IPS-18a (cell line): Measurements from ENCODE around the gene HOXC6.
"Not testable (repeated sequence)": the region's sequence is repeated elsewhere in the genome, so short reads cannot be mapped to it uniquely, and the experiment has no call there.

Source experiments
- H3K27ac ChIP-seq: one replicate; pipeline ENCODE4 v1.5.1; 2013; ENCODE audit warnings: low read length
- H3K27me3 ChIP-seq: one replicate; pipeline ENCODE4 v1.6.1; 2013; ENCODE audit warnings: mild to moderate bottlenecking, low read length; ENCODE audit not compliant: control insufficient read depth, insufficient read depth
- H3K36me3 ChIP-seq: one replicate; pipeline ENCODE4 v1.6.1; 2013; ENCODE audit warnings: low read depth, low read length; ENCODE audit not compliant: control insufficient read depth
- H3K4me1 ChIP-seq: one replicate; pipeline ENCODE4 v1.6.1; 2013; ENCODE audit warnings: low read depth, low read length; ENCODE audit not compliant: control insufficient read depth
- H3K4me3 ChIP-seq: one replicate; pipeline ENCODE4 v1.5.1; 2013; ENCODE audit warnings: low read length
- H3K9ac ChIP-seq: one replicate; pipeline ENCODE4 v1.6.1; 2013; ENCODE audit warnings: mild to moderate bottlenecking, low read length, moderate library complexity
- H3K9me3 ChIP-seq: one replicate; pipeline ENCODE4 v1.6.1; 2013; ENCODE audit warnings: low read depth, low read length; ENCODE audit not compliant: control insufficient read depth

Gene HOXC6

GRCh38 chr12:54038871-54039414 lies 10.7 kb downstream of the HOXC6 start:
- Histone ChIP-seq H3K36me3 (no peaks in the 10 kb centered on the region), H3K4me3 (no peak overlapping the region), H3K9ac (no peak overlapping the region), H3K9me3 (no peaks in the 10 kb centered on the region), H3K27ac (no peak overlapping the region), H3K4me1 (no peaks in the 10 kb centered on the region), H3K27me3 (peaks cover 100% of the 10 kb centered on the region)

DNA sequence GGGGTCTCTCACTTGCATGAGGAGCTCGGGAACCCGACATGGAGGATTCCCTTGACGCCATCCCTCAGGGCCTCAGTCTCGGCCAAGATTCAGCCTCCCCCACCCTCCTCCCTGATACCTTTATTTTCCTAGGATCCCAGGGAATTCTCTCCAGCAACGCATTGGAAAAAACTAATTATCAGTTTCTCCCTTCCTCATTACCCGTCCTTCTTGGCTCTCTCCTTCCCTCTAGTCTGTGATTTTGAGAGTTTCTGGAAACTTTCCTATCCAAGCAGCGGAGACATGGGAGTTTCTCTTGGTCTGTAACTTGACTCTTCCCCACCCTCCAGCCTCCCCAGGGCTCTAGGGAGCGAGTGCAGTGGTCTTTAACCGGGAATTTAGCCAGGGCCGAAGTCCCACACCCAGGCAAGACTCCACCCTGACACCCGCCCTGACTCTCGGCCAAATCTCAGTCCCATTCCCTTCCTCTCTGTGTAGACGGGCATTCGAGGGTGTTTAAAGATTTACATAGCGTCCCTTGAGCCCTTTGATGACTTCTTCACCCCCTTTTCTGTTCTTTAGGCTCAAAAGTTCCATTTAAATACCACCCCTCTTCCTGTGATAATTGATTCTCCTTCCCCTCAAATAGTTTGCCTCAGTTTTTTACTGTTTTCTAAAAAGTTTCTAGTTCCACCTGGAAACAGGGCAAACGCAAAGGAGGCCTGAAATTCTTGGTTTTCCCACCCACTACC lies 11.3 kb downstream of the HOXC6 start:
- H3K27me3 ChIP-seq, result peaks cover 100% of the 10 kb centered on the region

GRCh38 chr12:54040148-54040494 lies 11.9 kb downstream of the HOXC6 start:
- Histone ChIP-seq H3K4me1 (no peaks in the 10 kb centered on the region), H3K27me3 (peaks cover 100% of the 10 kb centered on the region), H3K9ac (no peak overlapping the region), H3K27ac (no peak overlapping the region), H3K36me3 (no peaks in the 10 kb centered on the region), H3K9me3 (no peaks in the 10 kb centered on the region), H3K4me3 (no peak overlapping the region)

More for the DNA sequence above, 11.3 kb downstream of the HOXC6 start:
- Histone ChIP-seq H3K36me3 (no peaks in the 10 kb centered on the region), H3K4me1 (no peaks in the 10 kb centered on the region), H3K27ac (no peak overlapping the region), H3K4me3 (no peak overlapping the region), H3K9me3 (no peaks in the 10 kb centered on the region), H3K9ac (no peak overlapping the region)

GRCh38 chr12:54040648-54041047 lies 12.4 kb downstream of the HOXC6 start:
- H3K9me3 ChIP-seq, result no peaks in the 10 kb centered on the region

GRCh38 chr12:54041097-54041690 lies 13.0 kb downstream of the HOXC6 start:
- Histone ChIP-seq H3K9ac (no peak overlapping the region), H3K27me3 (peaks cover 100% of the 10 kb centered on the region), H3K4me1 (no peaks in the 10 kb centered on the region), H3K27ac (no peak overlapping the region), H3K36me3 (no peaks in the 10 kb centered on the region), H3K9me3 (no peaks in the 10 kb centered on the region), H3K4me3 (no peak overlapping the region)

More at GRCh38 chr12:54040648-54041047, 12.4 kb downstream of the HOXC6 start:
- Histone ChIP-seq H3K36me3 (no peaks in the 10 kb centered on the region), H3K4me1 (no peaks in the 10 kb centered on the region), H3K9ac (no peak overlapping the region), H3K27ac (no peak overlapping the region), H3K27me3 (peaks cover 100% of the 10 kb centered on the region), H3K4me3 (no peak overlapping the region)

- H3K27me3 ChIP-seq, result peaks cover 100% of the 10 kb centered on the region
- H3K4me3 ChIP-seq, H3K36me3 ChIP-seq, H3K4me1 ChIP-seq, H3K27ac ChIP-seq, H3K9ac ChIP-seq, H3K9me3 ChIP-seq: not testable (repeated sequence)
Observed at GRCh38 chr12:54042033-54042432, 13.8 kb downstream of the HOXC6 start.

DNA sequence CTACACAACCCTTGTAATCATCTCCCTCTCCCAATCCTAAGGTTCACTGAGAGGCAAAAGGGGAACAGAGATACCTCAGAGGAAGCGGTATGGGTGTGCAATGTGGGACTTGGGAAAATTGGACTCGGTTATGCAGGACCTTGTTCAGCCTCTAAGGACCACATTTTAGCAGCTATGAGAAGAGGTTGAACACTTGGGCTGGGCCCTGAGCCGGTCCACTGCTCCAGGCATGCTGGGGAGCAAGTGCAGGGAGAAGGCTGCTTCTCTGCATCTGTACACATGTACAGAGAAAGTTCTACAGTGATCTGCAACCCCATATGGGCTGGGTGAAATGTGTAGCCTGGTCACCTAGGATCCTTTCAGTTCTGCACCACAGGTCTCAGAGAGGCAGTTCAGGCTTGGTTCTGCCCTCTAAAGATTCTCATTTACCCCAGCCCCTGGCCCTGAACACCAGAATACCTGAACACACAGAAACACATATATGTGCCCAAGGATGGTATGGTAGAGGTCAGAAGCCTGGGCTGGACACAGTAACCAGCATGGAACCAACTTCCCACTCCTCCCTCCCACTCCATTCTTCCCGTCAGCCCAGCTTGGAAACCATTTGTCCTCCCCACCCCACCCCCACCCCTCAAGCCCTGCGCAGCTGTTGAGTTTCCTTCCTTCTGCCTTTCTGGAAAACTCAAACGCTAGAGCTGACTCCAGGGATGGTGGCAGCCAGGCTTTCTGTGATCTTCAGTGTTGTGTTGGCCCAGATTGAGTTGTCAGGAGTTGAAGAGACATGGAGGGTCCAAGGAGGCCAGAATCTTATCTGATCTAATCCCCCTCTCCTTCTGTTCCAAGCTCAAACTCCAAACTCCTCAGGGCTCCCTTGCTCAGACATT lies 15.0 kb downstream of the HOXC6 start:
- no peak overlapping the region for H3K9ac ChIP-seq
- H3K36me3 ChIP-seq, result no peaks in the 10 kb centered on the region
- H3K27ac ChIP-seq, result no peak overlapping the region
- H3K27me3 ChIP-seq, result peaks cover 100% of the 10 kb centered on the region
- H3K4me3 ChIP-seq, result no peak overlapping the region
- no peaks in the 10 kb centered on the region for H3K4me1 ChIP-seq
- no peaks in the 10 kb centered on the region for H3K9me3 ChIP-seq

DNA sequence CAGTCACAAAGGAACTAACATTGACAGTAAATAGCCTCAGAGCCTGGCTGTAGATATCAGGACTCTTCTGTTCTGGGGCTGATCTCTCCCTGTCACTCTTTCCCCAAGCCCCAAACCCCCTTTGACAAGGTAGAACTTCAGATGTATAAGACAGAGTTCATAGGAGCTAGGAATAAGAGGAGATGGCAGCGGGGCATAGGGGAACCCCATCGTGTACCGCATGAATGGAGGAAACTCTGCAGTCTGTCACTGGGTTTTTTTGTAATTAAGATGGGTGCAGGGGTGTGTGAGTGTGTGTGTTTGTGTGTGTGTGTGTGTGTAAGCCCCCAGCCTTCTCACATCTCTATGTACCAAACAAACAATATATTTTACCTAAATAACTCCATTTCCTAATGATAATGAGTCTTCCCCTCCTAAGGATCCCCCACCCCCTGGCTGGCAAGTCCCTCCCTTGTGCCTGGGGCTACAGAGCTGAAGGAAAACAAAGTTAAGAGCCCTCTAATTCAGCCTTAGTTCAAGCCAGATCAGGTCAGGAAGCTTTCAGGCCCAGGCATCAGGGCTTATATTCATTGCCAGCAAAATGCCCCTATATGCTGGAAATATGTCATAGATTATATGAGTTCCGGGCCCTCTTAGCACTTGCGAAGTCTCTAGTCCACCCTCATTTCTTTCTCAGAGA lies 16.3 kb downstream of the HOXC6 start:
- no peaks in the 10 kb centered on the region for H3K9me3 ChIP-seq
- H3K27me3 ChIP-seq, result peaks cover 100% of the 10 kb centered on the region
- no peak overlapping the region for H3K9ac ChIP-seq
- H3K27ac ChIP-seq, result no peak overlapping the region
- H3K36me3 ChIP-seq, result no peaks in the 10 kb centered on the region
- no peak overlapping the region for H3K4me3 ChIP-seq
- H3K4me1 ChIP-seq, result no peaks in the 10 kb centered on the region

- Histone ChIP-seq H3K27ac (no peak overlapping the region), H3K4me3 (no peak overlapping the region), H3K4me1 (no peaks in the 10 kb centered on the region), H3K27me3 (peaks cover 100% of the 10 kb centered on the region), H3K36me3 (no peaks in the 10 kb centered on the region), H3K9ac (no peak overlapping the region), H3K9me3 (no peaks in the 10 kb centered on the region)
Observed at GRCh38 chr12:54045401-54045800, 17.2 kb downstream of the HOXC6 start.

DNA sequence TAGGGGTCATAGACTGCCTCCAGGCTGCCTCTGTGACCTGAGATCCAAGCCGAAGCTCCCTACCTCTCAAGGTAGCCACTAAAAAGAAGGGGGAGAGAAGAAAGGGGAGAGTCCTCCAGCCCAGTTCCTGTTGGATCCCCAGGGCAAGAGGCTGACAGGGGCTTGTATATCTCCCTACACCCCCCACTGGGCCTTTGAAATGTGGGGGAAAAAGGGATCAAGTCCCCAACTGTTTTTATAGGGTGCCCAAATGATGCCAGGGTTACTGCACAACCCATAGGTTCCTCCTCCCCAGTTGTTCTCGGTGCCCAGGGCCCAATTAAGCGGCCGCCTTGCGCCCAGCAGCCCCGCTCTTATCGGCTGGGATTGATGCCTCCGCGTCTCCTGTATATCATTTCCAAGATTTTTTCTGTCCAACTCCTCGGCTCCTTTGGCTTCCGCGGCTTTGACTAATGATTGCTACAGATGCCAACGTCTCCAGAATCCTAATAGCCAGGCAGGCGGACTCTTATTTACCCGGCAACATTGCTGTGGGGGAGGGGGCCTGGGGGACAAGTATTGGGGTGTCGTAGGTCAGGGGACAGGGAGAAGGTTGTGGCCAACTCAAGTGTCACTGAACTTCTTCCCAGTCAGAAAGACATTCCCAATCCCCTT lies 17.8 kb downstream of the HOXC6 start:
- Histone ChIP-seq H3K4me3 (no peak overlapping the region), H3K4me1 (no peaks in the 10 kb centered on the region), H3K27me3 (peaks cover 100% of the 10 kb centered on the region), H3K9ac (no peak overlapping the region), H3K36me3 (no peaks in the 10 kb centered on the region), H3K9me3 (no peaks in the 10 kb centered on the region), H3K27ac (no peak overlapping the region)

GRCh38 chr12:54046809-54047159 lies 18.5 kb downstream of the HOXC6 start:
- peaks cover 100% of the 10 kb centered on the region for H3K27me3 ChIP-seq

More at GRCh38 chr12:54046809-54047159, 18.5 kb downstream of the HOXC6 start:
- Histone ChIP-seq H3K4me1 (no peaks in the 10 kb centered on the region), H3K27ac (no peak overlapping the region), H3K9me3 (no peaks in the 10 kb centered on the region), H3K9ac (no peak overlapping the region), H3K4me3 (no peak overlapping the region), H3K36me3 (no peaks in the 10 kb centered on the region)
